Activated naive CD4-positive, alpha-beta T cell treated with anti-CD3 and anti-CD28 coated beads for 36 hours (primary cell): Measurements from ENCODE around the gene C1S. TPM values are rescaled to one million over a fixed set of nuclear protein-coding genes. Genes with fewer than 3 reads are reported as not detected.
"Not testable (repeated sequence)": the region's sequence is repeated elsewhere in the genome, so short reads cannot be mapped to it uniquely, and the experiment has no call there.

Experiments
- CTCF ChIA-PET: fragments of 350-600 bp; sonication (Branson Sonifier 250); formaldehyde crosslinking; loops from one replicate; lab custom pipeline; 2021; ENCODE audit warnings: antibody characterized with exemption; lab: Charles Lee
- DNase-seq: peaks from one replicate; pipeline ENCODE4 v3.0.0-alpha.2; 2020
- H3K27ac Mint-ChIP-seq: one replicate; pipeline ENCODE4 v1.8.0; 2021; ENCODE audit warnings: mild to moderate bottlenecking, mixed read lengths
- H3K27me3 Mint-ChIP-seq: one replicate; pipeline ENCODE4 v1.8.0; 2021; ENCODE audit warnings: low read depth, mixed read lengths
- H3K36me3 Mint-ChIP-seq: one replicate; pipeline ENCODE4 v1.8.0; 2021; ENCODE audit warnings: low read depth, mixed read lengths
- H3K4me1 Mint-ChIP-seq: one replicate; pipeline ENCODE4 v1.8.0; 2021; ENCODE audit warnings: low read depth, mixed read lengths
- H3K4me3 Mint-ChIP-seq: one replicate; pipeline ENCODE4 v1.8.0; 2021; ENCODE audit warnings: mild to moderate bottlenecking, moderate library complexity, mixed read lengths
- H3K9me3 Mint-ChIP-seq: one replicate; pipeline ENCODE4 v1.8.0; 2021; ENCODE audit warnings: mixed read lengths
- intact Hi-C: fragments of 100-400 bp; cut with micrococcal nuclease; formaldehyde crosslinking; loops from one replicate; pipeline ENCODE4 v1.15.1; 2023
- total RNA-seq, 2 experiments: library from RNA; stranded (reverse); gene quantifications; one replicate each; pipeline ENCODE4 v1.2.3, GENCODE V29; 2021

Gene C1S
- total RNA-seq, 2 experiments from 2014 or later, result 2.2 to 3.1 TPM

DNA sequence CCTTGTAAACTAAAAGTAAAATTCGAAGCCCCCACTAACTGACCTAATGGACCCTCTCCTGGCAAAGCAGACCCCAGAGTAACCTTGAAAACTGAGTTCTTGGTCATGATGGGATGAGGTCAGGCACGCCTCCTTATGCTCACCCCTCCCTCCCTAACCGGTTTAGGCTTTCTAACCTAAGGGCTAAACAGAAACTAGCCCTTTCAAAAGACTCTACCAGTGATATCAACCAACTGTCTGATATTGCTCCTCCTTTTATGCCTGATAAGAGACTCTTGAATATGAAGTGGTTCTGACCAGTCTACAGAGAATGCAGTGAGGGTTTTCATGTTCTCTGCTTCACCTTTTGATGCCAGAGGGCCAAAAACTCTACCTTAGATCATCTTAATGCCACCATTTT, 37.4 kb upstream of the C1S start:
- Mint-ChIP-seq H3K9me3 (no peaks in the 10 kb centered on the region), H3K27me3 (no peaks in the 10 kb centered on the region), H3K4me1 (peaks cover 4% of the 10 kb centered on the region), H3K4me3 (no peak overlapping the region), H3K36me3 (no peaks in the 10 kb centered on the region), H3K27ac (no peak overlapping the region)
- intact Hi-C loops, result no loop called here
- no peak for DNase-seq
- CTCF ChIA-PET, result no interaction called here

DNA sequence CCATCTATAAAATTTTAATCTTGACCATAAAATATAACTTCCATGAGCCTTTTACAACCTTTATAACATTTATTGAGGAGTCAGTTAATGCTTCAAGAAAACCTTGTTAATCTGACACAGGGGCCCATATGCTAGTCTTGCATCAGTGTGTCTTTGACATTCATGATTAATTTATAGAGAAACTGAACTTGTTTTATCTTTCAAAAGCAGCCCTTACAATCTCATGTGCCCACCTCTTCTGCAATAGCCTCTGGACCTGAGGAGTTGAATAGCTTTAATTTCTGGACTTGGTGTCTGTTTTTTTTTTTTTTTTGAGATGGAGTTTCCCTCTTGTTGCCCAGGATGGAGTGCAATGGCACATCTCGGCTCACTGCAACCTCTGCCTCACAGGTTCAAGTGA, 33.7 kb upstream of the C1S start:
- intact Hi-C loops, result no loop called here
- no peaks in the 10 kb centered on the region for H3K36me3 Mint-ChIP-seq
- no peak overlapping the region for H3K27ac Mint-ChIP-seq
- no peaks in the 10 kb centered on the region for H3K27me3 Mint-ChIP-seq
- no peak overlapping the region for H3K4me3 Mint-ChIP-seq
- H3K9me3 Mint-ChIP-seq, result no peaks in the 10 kb centered on the region
- no peaks in the 10 kb centered on the region for H3K4me1 Mint-ChIP-seq
- CTCF ChIA-PET, result interaction anchor here (0.6 to 0.7 kb wide), 3 partner anchors 12 to 155 kb away, joined by 3 read pairs; no protein-coding TSS in a partner anchor
- DNase-seq, result no peak

DNA sequence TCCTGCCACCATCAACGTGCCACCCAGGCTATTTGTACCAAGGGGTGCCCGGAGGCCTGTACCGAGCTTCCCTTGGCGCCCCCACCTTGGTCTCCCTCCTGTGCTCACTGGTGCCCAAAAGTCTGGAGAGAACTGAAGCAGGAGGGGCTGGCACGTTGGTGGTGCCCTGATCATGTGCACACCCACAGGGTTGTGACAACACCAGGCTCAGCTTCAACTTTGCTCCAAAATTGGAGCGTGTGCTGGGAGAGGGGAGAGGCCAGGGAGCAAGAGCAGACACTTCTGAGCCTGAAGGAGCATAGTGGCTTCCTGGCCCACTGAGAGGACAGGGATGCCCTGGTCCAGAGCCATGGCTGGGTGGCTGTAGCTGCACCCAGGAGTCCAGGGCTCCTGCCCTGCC, 29.2 kb upstream of the C1S start:
- H3K4me1 Mint-ChIP-seq, result no peaks in the 10 kb centered on the region
- H3K4me3 Mint-ChIP-seq, result no peak overlapping the region
- CTCF ChIA-PET, result interaction anchor here (1.2 kb wide), 1 partner anchor 61 kb away, joined by 3 read pairs; the partner anchor contains the start of gene C1R
- no peak for DNase-seq
- no peak overlapping the region for H3K27ac Mint-ChIP-seq
- no peaks in the 10 kb centered on the region for H3K27me3 Mint-ChIP-seq
- no peaks in the 10 kb centered on the region for H3K36me3 Mint-ChIP-seq
- H3K9me3 Mint-ChIP-seq, result no peaks in the 10 kb centered on the region
- intact Hi-C loops, result no loop called here

DNA sequence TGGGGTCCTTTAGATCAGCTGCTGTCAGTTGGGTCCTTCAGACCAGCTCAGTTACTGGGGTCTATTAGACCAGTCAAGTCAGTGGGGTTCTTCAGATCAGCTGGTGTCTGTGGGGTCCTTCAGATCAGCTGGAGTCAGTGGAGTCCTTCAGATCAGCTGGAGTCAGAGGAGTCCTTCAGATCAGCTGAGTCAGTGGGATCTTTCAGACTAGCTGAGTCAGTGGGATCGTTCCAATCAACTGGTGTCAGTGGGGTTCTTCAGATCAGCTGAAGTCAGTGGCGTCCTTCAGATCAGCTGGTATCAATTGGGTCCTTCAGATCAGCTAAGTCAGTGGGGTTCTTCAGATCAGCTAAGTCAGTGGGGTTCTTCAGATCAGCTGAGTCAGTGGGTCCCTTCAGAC, 27.5 kb upstream of the C1S start:
- no peaks in the 10 kb centered on the region for H3K36me3 Mint-ChIP-seq
- H3K4me1 Mint-ChIP-seq, result no peaks in the 10 kb centered on the region
- H3K9me3 Mint-ChIP-seq, result no peaks in the 10 kb centered on the region
- CTCF ChIA-PET, result interaction anchor here (1.0 to 1.6 kb wide), 2 partner anchors 10 to 31 kb away, joined by 3 to 13 read pairs; no protein-coding TSS in a partner anchor
- H3K27me3 Mint-ChIP-seq, result no peaks in the 10 kb centered on the region
- no peak overlapping the region for H3K27ac Mint-ChIP-seq
- H3K4me3 Mint-ChIP-seq, result no peak overlapping the region
- intact Hi-C loops, result no loop called here
- DNase-seq, result no peak

DNA sequence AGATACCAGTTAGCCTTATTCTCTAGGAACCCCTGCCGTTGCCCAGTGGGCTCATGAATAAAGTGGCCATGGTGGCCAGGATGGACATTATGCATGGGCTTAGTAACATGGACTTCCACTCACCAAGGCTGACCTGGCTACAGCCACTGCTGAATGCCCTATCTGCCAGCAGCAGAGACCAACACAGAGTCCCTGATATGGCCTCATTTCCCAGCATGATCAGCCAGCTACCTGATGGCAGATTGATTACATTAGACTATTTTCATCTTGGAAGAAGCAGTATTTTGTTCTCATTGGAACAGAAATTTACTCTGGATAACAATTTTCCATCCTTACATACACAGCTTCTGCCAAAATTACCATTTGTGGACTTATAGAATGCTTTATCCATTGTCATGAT, 26.1 kb upstream of the C1S start:
- Mint-ChIP-seq H3K27ac (no peak overlapping the region), H3K9me3 (no peaks in the 10 kb centered on the region), H3K4me1 (no peaks in the 10 kb centered on the region), H3K4me3 (no peak overlapping the region), H3K36me3 (no peaks in the 10 kb centered on the region), H3K27me3 (no peaks in the 10 kb centered on the region)
- DNase-seq, result no peak
- CTCF ChIA-PET, result no interaction called here
- intact Hi-C loops, result no loop called here

DNA sequence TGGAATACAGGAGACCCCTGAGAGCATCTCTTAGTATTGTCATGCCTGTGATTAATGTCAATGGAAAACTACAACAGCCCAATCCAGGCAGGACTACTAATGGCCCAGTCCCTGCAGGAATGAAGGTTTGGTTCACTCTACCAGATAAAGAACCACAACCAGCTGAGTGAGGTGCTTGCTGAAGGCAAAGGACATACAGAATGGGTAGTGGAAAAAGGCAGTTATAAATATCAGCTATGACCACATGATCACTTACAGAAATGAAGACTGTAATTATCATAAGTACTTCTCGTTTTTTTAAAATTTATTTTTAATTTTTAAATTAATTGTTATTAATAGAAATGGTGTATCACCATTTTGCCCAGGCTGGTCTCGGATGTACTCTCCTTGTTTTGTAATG, 25.1 kb upstream of the C1S start:
- no peaks in the 10 kb centered on the region for H3K27me3 Mint-ChIP-seq
- intact Hi-C loops, result no loop called here
- no peak for DNase-seq
- H3K4me1 Mint-ChIP-seq, result no peaks in the 10 kb centered on the region
- no peak overlapping the region for H3K4me3 Mint-ChIP-seq
- H3K27ac Mint-ChIP-seq, result no peak overlapping the region
- CTCF ChIA-PET, result interaction anchor here (2.1 kb wide), 1 partner anchor 78 kb away, joined by 4 read pairs; no protein-coding TSS in a partner anchor
- no peaks in the 10 kb centered on the region for H3K36me3 Mint-ChIP-seq
- H3K9me3 Mint-ChIP-seq, result no peaks in the 10 kb centered on the region

DNA sequence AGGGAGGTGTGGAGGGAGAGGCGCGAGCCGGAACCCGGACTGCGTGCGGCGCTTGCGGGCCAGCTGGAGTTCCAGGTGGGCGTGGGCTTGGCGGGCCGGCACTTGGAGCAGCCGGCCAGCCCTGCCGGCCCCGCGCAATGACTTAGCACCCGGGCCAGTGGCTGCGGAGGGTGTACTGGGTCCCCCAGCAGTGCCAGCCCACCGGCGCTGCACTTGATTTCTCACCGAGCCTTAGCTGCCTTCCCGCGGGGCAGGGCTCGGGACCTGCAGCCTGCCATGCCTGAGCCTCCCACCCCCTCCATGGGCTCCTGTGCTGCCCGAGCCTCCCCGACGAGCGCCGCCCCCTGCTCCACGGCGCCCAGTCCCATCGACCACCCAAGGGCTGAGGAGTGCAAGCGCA, 23.1 kb upstream of the C1S start:
- CTCF ChIA-PET, result interaction anchor here (1.3 kb wide), 1 partner anchor 71 kb away, joined by 3 read pairs; the partner anchor contains the start of gene C1RL
- H3K9me3 Mint-ChIP-seq, H3K4me3 Mint-ChIP-seq, H3K36me3 Mint-ChIP-seq, H3K4me1 Mint-ChIP-seq, H3K27me3 Mint-ChIP-seq, intact Hi-C loops, H3K27ac Mint-ChIP-seq, DNase-seq: not testable (repeated sequence)

DNA sequence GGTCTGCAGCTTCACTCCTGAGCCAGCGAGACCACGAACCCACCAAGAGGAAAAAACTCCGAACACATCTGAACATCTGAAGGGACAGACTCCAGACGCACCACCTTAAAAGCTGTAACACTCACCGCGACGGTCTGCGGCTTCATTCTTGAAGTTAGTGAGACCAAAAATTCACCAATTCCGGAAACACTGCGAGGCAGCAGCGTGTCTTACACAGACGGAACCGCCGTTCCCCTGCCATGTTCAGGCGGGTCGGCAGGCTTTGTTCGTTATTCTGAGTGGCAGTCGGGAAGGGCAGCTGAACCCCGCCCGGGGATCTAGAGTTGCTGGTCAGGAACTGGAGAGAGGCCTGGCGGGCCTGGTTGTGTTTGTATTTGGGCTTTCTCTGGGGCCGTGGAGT, 21.9 kb upstream of the C1S start:
- H3K9me3 Mint-ChIP-seq, result no peaks in the 10 kb centered on the region
- DNase-seq, result no peak
- no peak overlapping the region for H3K4me3 Mint-ChIP-seq
- intact Hi-C loops, result no loop called here
- CTCF ChIA-PET, result interaction anchor here (1.4 kb wide), 1 partner anchor 68 kb away, joined by 3 read pairs; no protein-coding TSS in a partner anchor
- H3K27me3 Mint-ChIP-seq, result no peaks in the 10 kb centered on the region
- no peaks in the 10 kb centered on the region for H3K36me3 Mint-ChIP-seq
- no peak overlapping the region for H3K27ac Mint-ChIP-seq
- H3K4me1 Mint-ChIP-seq, result no peaks in the 10 kb centered on the region

DNA sequence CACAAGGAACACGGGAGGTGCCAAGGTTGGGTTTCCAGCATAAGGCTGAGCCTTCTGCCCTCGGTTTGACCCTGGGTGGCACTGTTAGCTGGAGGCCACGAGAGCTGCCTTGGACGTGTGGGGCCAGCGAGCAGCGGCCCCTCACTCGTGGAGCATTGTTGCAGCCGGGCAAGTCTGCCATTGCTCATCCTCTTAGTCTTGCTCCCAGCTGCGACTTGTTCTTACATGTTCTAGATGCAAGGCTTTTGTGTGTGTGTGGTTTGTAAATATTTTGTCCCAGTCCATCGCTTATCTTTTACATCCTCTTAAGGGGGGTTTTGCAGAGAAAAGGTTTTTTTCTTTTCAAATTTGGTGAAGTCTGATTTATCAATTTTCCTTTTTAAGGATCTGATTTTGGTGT, 21.1 kb upstream of the C1S start:
- Mint-ChIP-seq H3K9me3 (no peaks in the 10 kb centered on the region), H3K36me3 (no peaks in the 10 kb centered on the region), H3K27ac (no peak overlapping the region), H3K4me1 (no peaks in the 10 kb centered on the region), H3K4me3 (no peak overlapping the region), H3K27me3 (no peaks in the 10 kb centered on the region)
- intact Hi-C loops, result no loop called here
- CTCF ChIA-PET, result no interaction called here
- no peak for DNase-seq

DNA sequence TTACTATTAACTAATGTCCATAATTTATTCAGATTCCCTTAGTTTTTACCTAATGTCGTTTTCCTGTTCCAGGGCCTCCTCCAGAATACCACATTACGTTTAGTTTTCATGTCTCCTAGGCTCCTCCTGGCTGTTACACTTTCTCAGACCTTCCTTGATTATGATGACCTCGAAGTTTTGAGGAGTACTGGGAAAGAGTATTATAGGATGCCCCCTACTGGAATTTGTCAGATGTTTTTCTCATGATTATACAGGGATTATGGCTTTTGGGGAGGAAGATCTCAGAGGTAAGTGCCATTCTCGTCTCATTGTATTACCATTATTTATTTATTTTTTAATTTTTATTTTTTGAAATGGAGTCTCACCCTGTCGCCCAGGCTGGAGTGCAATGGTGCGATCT, 17.7 kb upstream of the C1S start:
- Mint-ChIP-seq H3K27ac (no peak overlapping the region), H3K27me3 (no peaks in the 10 kb centered on the region), H3K4me3 (no peak overlapping the region), H3K4me1 (peaks cover 10% of the 10 kb centered on the region), H3K36me3 (no peaks in the 10 kb centered on the region), H3K9me3 (no peaks in the 10 kb centered on the region)
- CTCF ChIA-PET, result interaction anchor here (0.7 to 3.4 kb wide), 2 partner anchors 10 to 56 kb away, joined by 3 to 13 read pairs; no protein-coding TSS in a partner anchor
- no peak for DNase-seq
- intact Hi-C loops, result loop anchor here (1.0 kb wide), 2 partner anchors 99 to 119 kb away; partner anchors contain the start of gene C12orf57

DNA sequence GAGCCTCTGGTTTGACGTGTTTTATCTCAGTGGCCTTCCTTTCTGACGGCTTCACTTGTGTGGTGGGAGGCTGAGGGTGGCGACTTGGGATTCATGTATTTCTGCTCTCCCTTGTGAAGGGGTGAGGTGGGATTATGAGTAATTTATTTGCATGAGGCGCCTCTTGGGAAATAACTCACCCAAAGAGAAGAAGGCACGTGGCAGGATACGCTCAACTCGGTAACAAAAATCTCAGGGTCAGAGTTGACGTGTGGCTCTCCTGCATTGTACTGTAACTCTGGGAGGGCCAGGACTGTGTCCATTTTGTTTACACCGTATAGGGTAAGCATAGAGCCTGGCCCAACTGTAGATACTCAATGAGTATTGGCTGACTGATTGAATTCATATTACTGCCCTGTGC, 14.6 kb upstream of the C1S start:
- peaks cover 11% of the 10 kb centered on the region for H3K4me1 Mint-ChIP-seq
- no peaks in the 10 kb centered on the region for H3K9me3 Mint-ChIP-seq
- no peak overlapping the region for H3K27ac Mint-ChIP-seq
- H3K36me3 Mint-ChIP-seq, result no peaks in the 10 kb centered on the region
- CTCF ChIA-PET, result no interaction called here
- intact Hi-C loops, result no loop called here
- no peak overlapping the region for H3K4me3 Mint-ChIP-seq
- H3K27me3 Mint-ChIP-seq, result no peaks in the 10 kb centered on the region
- no peak for DNase-seq

DNA sequence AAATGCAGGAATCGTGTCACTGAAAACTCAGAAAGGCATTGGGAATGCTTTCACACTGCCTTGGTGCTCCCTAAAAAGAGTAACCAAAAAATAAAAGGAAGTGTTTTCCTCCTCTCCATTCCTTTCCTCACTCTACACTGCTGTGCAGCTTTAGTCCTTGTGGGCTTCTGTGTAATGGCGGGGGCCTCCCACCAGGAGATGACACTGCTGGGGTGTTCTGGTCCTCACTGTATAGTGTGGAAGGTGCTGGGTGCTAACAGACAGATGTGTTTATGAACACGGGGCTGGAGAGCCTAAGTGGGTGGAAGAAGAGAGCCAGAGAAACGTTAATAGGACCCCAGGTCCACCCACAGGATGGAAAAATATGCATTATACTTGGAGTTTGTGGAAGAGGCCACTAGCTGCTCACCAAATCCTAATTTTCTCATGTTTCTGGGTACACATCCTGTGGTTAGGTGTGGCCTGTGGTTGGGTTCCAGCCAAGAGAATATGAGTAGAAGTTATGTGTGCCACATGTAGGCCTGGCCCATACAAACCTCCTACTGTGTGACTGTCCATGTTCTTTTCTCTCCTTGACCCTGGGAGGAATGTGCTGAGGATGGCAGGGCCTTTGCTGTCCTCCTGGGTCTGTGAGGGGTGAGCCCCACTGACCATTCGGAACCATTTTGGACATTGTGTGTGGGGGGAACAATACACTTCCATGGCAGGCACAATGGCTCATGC, 14.0 kb upstream of the C1S start:
- no peak overlapping the region for H3K4me3 Mint-ChIP-seq
- no peaks in the 10 kb centered on the region for H3K9me3 Mint-ChIP-seq
- CTCF ChIA-PET, result no interaction called here
- H3K27me3 Mint-ChIP-seq, result no peaks in the 10 kb centered on the region
- H3K27ac Mint-ChIP-seq, result no peak overlapping the region
- peaks cover 11% of the 10 kb centered on the region for H3K4me1 Mint-ChIP-seq
- DNase-seq, result no peak
- intact Hi-C loops, result no loop called here
- H3K36me3 Mint-ChIP-seq, result no peaks in the 10 kb centered on the region

DNA sequence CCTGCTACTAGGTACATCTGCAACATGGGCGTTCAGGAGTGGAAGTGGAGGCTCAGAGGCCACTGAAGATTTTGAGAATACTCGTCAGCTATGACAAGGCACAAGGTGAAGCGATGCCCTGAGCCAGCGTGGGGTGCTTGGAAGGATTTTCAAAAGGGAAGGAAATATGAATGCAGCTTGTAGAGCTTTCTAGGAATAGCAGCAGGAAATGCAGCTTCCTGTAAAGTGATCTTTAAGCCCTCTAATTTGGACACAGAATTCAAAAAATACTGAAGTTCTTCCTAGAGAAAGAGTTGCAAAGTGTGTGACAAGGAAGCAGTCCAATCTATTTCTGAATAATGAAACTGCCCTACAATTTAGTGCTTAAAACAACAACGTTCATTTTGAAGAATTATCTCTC, 13.2 kb upstream of the C1S start:
- intact Hi-C loops, result no loop called here
- CTCF ChIA-PET, result interaction anchor here (1.8 kb wide), 1 partner anchor 46 kb away, joined by 7 read pairs; no protein-coding TSS in a partner anchor
- Mint-ChIP-seq H3K36me3 (no peaks in the 10 kb centered on the region), H3K4me3 (no peak overlapping the region), H3K27me3 (no peaks in the 10 kb centered on the region), H3K9me3 (no peaks in the 10 kb centered on the region), H3K27ac (no peak overlapping the region), H3K4me1 (peaks cover 11% of the 10 kb centered on the region)
- no peak for DNase-seq
